ENCODE results near the gene SIGLEC12.
"Not testable (repeated sequence)": the region's sequence is repeated elsewhere in the genome, so short reads cannot be mapped to it uniquely, and the experiment has no call there.

The SIGLEC12 gene

GRCh38 chr19:51458051-51458645 is 43.5 kb downstream of the SIGLEC12 start, which contains the start of gene SIGLEC8:
Gene SIGLEC8 (minus strand): TSS chr19:51458454. CDS start chr19:51458387, 67 bp downstream.
- no peak for DNase-seq (ENCODE audit: low read depth, low spot score)

DNA sequence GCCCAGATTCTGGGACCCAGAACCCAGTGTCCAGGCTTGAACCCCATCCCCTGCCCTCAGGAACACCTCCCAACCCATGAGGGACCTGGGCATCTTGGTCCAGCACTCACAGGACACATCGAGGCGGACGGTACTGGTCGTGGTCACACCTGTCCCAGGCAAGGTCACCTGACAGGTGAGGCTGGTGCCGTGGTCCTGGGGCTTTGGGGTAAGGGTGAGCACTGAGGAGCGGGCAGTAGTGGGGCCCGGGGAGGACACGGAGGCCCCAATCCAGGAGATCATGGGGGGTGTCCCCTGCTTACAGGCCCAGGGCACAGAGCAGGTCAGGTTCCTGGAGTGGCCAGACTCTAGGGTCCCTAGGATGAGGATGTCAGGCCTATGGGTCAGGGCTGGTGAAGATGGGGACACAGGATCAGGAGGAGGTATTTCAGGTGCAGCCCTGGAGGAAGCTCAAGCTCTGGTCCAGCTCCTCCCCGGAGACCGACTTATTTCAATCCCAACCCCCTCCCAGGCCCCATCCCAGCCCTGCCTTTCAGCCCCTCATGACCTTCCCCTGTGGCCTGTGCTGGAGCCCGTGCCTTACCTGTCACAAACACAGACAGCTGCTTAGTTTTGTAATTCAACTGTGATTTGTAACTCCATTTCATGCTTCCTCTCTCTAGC is 44.1 kb downstream of the SIGLEC12 start:
- DNase-seq (ENCODE audit: low read depth, low spot score), result no peak

GRCh38 chr19:51456541-51457290 is 44.9 kb downstream of the SIGLEC12 start:
- DNase-seq (ENCODE audit: low read depth, low spot score), result no peak

- DNase-seq (ENCODE audit: low read depth, low spot score), result no peak
These were observed 50.8 kb downstream of the SIGLEC12 start for GRCh38 chr19:51450730-51451307.

DNA sequence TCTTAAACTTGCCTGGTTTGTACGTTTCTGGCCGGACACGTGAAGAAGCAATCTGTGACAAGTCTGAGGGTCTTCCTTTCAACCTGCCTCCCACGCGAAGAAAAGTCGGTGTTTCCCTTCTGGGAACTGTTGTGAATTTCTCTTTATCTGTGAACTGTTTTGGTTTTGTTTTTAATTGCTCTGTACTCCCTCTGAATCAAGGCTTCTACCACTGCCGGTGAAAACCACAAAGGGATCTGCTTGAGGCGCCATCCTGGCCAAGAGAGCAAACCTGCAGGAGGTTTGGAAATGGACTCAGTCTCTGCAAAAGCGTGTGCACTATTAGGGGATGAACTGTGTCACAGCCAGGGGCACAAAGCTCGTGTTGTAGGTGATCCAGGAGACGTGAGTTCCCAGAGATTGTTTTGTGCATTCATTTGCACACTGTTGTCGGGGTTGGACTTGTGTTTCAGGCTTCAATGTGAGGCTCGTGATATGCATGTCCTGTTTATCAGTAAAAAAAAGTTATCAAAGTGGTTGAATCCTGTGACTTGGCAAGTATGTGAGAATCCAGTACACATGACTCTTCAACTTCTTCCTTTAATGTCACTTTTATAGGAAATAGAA is 53.1 kb downstream of the SIGLEC12 start:
- no peak for DNase-seq (ENCODE audit: low read depth, low spot score)

- no peak for DNase-seq (ENCODE audit: low read depth, low spot score)
These were observed 53.6 kb downstream of the SIGLEC12 start for GRCh38 chr19:51448011-51448410.

DNA sequence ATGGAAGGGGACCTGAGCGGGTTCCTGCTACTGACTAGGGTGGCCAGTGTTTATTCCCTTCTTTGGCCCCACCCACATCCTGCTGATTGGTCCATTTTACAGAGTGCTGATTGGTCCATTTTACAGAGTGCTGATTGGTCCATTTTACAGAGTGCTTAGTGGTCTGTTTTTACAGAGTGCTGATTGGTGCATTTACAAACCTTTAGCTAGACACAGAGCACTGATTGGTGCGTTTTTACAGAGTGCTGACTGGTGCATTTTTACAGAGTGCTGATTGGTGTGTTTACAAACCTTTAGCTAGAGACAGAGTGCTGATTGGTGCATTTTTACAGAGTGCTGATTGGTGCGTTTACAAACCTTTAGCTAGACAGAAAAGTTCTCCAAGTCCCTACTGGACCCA is 54.1 kb downstream of the SIGLEC12 start:
- not testable (repeated sequence) for DNase-seq (ENCODE audit: low read depth, low spot score)

DNA sequence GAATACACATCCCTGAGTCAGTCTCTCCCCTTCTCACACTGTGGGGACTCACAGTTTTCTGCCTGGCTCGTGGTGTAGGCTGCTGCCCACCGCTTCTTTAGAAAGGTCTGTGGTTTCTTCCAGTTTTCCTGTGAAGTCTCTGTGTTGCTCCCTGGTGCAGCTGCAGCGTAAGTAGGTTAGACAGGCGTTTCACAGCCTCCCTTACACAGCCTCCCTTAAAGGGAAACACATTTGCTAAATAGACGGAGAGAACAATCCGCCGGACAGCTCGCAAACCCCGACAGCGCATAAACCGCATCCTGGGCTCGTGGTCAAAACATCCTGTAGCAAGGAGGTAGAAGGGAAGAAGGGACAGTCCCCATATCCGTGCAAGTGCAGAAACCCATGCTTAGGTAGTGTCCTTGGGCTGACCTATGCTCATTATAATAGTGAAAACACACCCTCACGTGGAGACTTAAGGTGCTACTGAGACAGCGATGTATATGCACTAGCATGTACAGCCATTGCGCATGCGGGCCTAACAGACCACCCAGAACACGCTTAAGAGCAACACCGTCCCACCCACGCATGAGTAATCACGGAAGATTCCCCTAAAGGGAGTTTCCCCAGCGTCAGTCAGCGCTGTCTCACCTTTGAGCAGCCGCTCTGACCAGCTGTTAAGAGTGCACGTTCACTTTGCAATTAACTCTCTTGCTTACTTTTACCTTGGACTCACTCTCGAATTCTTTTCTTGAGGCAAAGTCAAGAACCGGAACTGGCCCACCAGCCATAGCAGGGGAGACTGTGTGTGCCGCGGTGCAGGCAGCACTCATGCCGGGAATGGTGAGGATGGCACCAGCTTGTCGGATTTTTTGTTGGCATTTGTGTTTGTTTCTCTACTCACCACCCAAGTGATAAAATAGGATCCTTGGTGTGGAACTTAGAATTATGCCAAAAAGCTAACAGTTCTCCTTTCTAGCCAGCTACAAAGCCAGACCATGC is 59.9 kb downstream of the SIGLEC12 start:
- DNase-seq (ENCODE audit: low read depth, low spot score), result no peak

All from ELF-1 (cell line).